HL-60 (cell line): ENCODE measurements around the gene INPP4B.

ENCODE experiments used
- DNase-seq, 2 experiments: peaks; one replicate each; pipeline ENCODE4 v3.0.0-alpha.2; 2010 to 2020; ENCODE audit warnings: low read depth in 1 of 2, low spot score in 1 of 2
- H3K27ac ChIP-seq: fragments of 250-450 bp; sonication (Bioruptor Pico); replicated peaks from 2 replicates; pipeline ENCODE4 v1.5.1; 2020; ENCODE audit warnings: mild to moderate bottlenecking, moderate library complexity
- H3K27me3 ChIP-seq: fragments of 250-450 bp; sonication (Bioruptor Pico); 2 replicates; pipeline ENCODE4 v1.5.1; 2021; ENCODE audit warnings: mild to moderate bottlenecking, moderate library complexity; ENCODE audit not compliant: insufficient read depth, poor library complexity, severe bottlenecking
- H3K4me3 ChIP-seq: replicated peaks from 2 replicates; pipeline ENCODE4 v1.5.1; 2011; ENCODE audit warnings: mild to moderate bottlenecking, control low read depth, low read length; ENCODE audit not compliant: insufficient read depth
- CTCF ChIP-seq: IDR thresholded peaks from one replicate; pipeline ENCODE4 v1.5.1; 2011; ENCODE audit warnings: low read length, control low read depth, inconsistent platforms; ENCODE audit not compliant: insufficient read depth
- GABPA ChIP-seq: IDR thresholded peaks from 2 replicates; pipeline ENCODE4 v1.6.1; 2012; ENCODE audit warnings: low read depth
- POLR2AphosphoS5 ChIP-seq: IDR thresholded peaks from 2 replicates; pipeline ENCODE4 v1.6.1; 2012; ENCODE audit warnings: low read depth
- SPI1 ChIP-seq: IDR thresholded peaks from 2 replicates; pipeline ENCODE4 v1.6.1; 2012; ENCODE audit warnings: low read depth, mild to moderate bottlenecking, borderline replicate concordance
- TF ChIP-seq, protein P1 (sequence below): IDR thresholded peaks from 2 replicates; pipeline ENCODE4 v1.6.1; 2012; ENCODE audit warnings: low read depth; ENCODE audit not compliant: insufficient replicate concordance

INPP4B gene

DNA sequence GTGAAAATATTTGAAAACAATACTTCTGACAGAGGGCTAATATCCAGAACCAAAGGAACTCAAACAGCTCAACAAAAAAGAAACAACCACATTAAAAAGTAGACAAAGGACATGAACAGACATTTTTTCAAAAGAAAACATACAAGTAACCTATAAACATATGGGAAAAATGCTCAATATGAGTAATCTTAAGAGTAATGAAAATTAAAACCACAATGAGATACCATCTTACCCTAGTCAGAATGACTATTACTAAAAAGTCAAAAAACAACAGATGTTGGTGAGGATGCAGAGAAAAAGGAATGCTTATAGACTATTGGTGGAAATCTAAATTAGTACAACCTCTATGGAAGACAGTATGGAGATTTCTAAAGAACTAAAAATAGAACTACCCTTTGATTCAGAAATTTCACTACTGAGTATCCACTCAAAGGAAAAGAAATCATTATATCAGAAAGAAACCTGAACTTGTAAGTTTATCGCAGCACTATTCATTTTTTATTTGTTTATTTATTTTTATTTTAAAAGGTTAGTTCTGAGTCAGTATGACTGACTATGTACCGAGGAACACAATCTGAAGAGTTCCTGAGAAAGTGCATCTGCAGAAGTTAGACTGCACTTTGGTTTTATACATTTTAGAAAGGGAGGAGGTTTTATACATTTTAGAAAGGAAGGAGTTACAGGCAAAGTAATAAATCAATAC lies 231.3 kb downstream of the INPP4B start:
- TF ChIP-seq CTCF (no peak), POLR2AphosphoS5 (no peak), SPI1 (no peak), GABPA (no peak)
- TF ChIP-seq, protein P1, sequence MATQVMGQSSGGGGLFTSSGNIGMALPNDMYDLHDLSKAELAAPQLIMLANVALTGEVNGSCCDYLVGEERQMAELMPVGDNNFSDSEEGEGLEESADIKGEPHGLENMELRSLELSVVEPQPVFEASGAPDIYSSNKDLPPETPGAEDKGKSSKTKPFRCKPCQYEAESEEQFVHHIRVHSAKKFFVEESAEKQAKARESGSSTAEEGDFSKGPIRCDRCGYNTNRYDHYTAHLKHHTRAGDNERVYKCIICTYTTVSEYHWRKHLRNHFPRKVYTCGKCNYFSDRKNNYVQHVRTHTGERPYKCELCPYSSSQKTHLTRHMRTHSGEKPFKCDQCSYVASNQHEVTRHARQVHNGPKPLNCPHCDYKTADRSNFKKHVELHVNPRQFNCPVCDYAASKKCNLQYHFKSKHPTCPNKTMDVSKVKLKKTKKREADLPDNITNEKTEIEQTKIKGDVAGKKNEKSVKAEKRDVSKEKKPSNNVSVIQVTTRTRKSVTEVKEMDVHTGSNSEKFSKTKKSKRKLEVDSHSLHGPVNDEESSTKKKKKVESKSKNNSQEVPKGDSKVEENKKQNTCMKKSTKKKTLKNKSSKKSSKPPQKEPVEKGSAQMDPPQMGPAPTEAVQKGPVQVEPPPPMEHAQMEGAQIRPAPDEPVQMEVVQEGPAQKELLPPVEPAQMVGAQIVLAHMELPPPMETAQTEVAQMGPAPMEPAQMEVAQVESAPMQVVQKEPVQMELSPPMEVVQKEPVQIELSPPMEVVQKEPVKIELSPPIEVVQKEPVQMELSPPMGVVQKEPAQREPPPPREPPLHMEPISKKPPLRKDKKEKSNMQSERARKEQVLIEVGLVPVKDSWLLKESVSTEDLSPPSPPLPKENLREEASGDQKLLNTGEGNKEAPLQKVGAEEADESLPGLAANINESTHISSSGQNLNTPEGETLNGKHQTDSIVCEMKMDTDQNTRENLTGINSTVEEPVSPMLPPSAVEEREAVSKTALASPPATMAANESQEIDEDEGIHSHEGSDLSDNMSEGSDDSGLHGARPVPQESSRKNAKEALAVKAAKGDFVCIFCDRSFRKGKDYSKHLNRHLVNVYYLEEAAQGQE = no peak
- Histone ChIP-seq H3K27ac (no peak overlapping the region), H3K4me3 (no peak overlapping the region), H3K27me3 (no peaks in the 10 kb centered on the region)
- DNase-seq = no peak

GRCh38 chr4:142607976-142608375 lies 238.1 kb downstream of the INPP4B start:
- TF ChIP-seq CTCF (no peak), GABPA (no peak), POLR2AphosphoS5 (no peak), SPI1 (no peak)
- TF ChIP-seq, protein P1 = no peak
- no peaks in the 10 kb centered on the region for H3K27me3 ChIP-seq
- no peak overlapping the region for H3K4me3 ChIP-seq
- DNase-seq = no peak
- H3K27ac ChIP-seq = no peak overlapping the region

DNA sequence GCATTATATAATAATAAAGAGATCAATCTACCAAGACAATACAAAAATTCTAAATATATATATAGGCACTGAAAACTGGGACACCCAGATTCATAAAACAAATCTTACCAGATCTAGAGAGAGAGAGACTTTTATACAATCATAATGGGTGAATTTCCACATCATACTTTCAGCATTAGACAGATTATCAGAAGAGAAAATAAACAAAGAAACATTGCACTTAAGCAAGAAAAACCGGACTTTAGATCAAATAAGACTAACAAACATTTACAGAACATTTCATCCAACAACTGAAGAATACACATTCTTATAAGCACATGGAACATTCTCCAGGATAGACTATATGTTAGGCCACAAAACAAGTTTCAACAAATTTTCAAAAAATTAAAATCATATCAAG lies 245.1 kb downstream of the INPP4B start:
- TF ChIP-seq CTCF = no peak
- no peak for TF ChIP-seq POLR2AphosphoS5
- TF ChIP-seq GABPA = no peak
- TF ChIP-seq, protein P1 = no peak
- TF ChIP-seq SPI1 = no peak
- no peak for DNase-seq
- no peak overlapping the region for H3K4me3 ChIP-seq
- H3K27me3 ChIP-seq = no peaks in the 10 kb centered on the region
- H3K27ac ChIP-seq = no peak overlapping the region
